ENCODE data around the gene VWA3A.
"Not testable (repeated sequence)": the region's sequence is repeated elsewhere in the genome, so short reads cannot be mapped to it uniquely, and the experiment has no call there.

VWA3A gene

GRCh38 chr16:22086440-22086839 lies 5.9 kb upstream of the VWA3A start:
- no peak for DNase-seq (ENCODE audit: low read depth, low spot score)

GRCh38 chr16:22088642-22089041 lies 3.7 kb upstream of the VWA3A start:
- DNase-seq (ENCODE audit: low read depth, low spot score), result no peak

- DNase-seq (ENCODE audit: low read depth, low spot score), result no peak
These were observed 2.4 kb upstream of the VWA3A start for GRCh38 chr16:22089910-22090309.

- DNase-seq (ENCODE audit: low read depth, low spot score), result no peak
These were observed 620 bp upstream of the VWA3A start for GRCh38 chr16:22091721-22092120.

- no peak for DNase-seq (ENCODE audit: low read depth, low spot score)
These were observed 990 bp downstream of the VWA3A start for GRCh38 chr16:22093331-22093730.

GRCh38 chr16:22093996-22094395 lies 1.7 kb downstream of the VWA3A start:
- DNase-seq (ENCODE audit: low read depth, low spot score), result no peak

GRCh38 chr16:22098405-22099255 lies 6.3 kb downstream of the VWA3A start:
- no peak for DNase-seq (ENCODE audit: low read depth, low spot score)

- DNase-seq (ENCODE audit: low read depth, low spot score), result no peak
These were observed 7.1 kb downstream of the VWA3A start for GRCh38 chr16:22099256-22099975.

GRCh38 chr16:22103441-22103840 lies 11.1 kb downstream of the VWA3A start:
- no peak for DNase-seq (ENCODE audit: low read depth, low spot score)

- DNase-seq (ENCODE audit: low read depth, low spot score), result no peak
These were observed 17.0 kb downstream of the VWA3A start for GRCh38 chr16:22109258-22109898.

GRCh38 chr16:22111629-22112028 lies 19.3 kb downstream of the VWA3A start:
- not testable (repeated sequence) for DNase-seq (ENCODE audit: low read depth, low spot score)

- no peak for DNase-seq (ENCODE audit: low read depth, low spot score)
These were observed 23.9 kb downstream of the VWA3A start for GRCh38 chr16:22116095-22116700.

GRCh38 chr16:22117609-22118008 lies 25.3 kb downstream of the VWA3A start:
- DNase-seq (ENCODE audit: low read depth, low spot score), result no peak

- no peak for DNase-seq (ENCODE audit: low read depth, low spot score)
These were observed 28.1 kb downstream of the VWA3A start for GRCh38 chr16:22120440-22120839.

GRCh38 chr16:22122239-22122638 lies 29.9 kb downstream of the VWA3A start:
- no peak for DNase-seq (ENCODE audit: low read depth, low spot score)

GRCh38 chr16:22123146-22123545 lies 30.8 kb downstream of the VWA3A start:
- DNase-seq (ENCODE audit: low read depth, low spot score), result no peak

- no peak for DNase-seq (ENCODE audit: low read depth, low spot score)
These were observed 31.6 kb downstream of the VWA3A start for GRCh38 chr16:22123759-22124490.

- DNase-seq (ENCODE audit: low read depth, low spot score), result no peak
These were observed 32.4 kb downstream of the VWA3A start for GRCh38 chr16:22124583-22125284.

- no peak for DNase-seq (ENCODE audit: low read depth, low spot score)
These were observed 33.8 kb downstream of the VWA3A start for GRCh38 chr16:22126037-22126558.

GRCh38 chr16:22128537-22128936 lies 36.2 kb downstream of the VWA3A start:
- DNase-seq (ENCODE audit: low read depth, low spot score), result not testable (repeated sequence)

All from activated naive CD8-positive, alpha-beta T cell treated with anti-CD3 and anti-CD28 coated beads, Interleukin-2, amount 50 U/mL, for 16 hours (primary cell).